Activated effector memory CD4-positive, alpha-beta T cell treated with Interleukin-2 at 50 U/mL for 16 hours (primary cell): ENCODE measurements around the gene ADGRD2.

Experiments used
- DNase-seq: peaks from one replicate; pipeline ENCODE4 v3.0.0-alpha.2; 2020

Gene ADGRD2

DNA sequence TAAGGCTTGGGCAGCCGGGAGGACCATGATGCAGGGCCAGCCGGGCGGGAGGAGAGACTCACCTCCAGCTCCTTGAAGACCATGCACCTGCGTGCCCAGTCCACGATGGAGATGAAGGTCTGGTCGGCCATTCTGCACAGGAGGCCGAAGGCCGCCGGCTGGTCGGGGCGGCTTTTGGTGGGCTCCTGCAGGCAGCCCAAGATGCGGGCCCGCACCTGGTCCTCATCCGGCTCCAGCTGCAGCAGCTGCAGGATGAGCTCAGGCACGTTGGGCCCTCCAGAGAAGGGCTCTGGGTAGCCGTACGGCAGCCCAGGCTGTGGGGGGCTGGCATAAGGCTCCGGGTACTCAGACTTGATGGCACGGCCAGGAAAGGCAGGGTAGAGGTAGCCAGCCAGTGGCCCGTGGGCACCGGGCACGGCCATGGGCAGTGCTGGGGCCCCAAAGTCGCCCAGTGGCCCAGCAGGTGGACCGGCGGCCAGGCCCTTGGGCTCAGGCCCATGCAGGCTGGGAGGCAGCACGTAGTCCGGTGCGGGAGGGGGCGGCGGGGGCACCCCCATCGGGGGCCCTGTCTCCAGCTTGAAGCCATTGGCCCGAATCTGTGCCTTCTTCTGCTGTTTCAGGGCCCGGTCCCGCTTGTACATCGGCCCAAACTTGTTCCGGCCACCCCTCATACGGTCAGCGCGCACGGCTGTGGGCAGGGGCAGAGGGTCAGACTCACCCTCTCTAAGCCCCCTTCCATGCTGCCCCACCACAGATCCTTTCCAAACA is 50.0 kb downstream of the ADGRD2 start:
- DNase-seq, result no peak

DNA sequence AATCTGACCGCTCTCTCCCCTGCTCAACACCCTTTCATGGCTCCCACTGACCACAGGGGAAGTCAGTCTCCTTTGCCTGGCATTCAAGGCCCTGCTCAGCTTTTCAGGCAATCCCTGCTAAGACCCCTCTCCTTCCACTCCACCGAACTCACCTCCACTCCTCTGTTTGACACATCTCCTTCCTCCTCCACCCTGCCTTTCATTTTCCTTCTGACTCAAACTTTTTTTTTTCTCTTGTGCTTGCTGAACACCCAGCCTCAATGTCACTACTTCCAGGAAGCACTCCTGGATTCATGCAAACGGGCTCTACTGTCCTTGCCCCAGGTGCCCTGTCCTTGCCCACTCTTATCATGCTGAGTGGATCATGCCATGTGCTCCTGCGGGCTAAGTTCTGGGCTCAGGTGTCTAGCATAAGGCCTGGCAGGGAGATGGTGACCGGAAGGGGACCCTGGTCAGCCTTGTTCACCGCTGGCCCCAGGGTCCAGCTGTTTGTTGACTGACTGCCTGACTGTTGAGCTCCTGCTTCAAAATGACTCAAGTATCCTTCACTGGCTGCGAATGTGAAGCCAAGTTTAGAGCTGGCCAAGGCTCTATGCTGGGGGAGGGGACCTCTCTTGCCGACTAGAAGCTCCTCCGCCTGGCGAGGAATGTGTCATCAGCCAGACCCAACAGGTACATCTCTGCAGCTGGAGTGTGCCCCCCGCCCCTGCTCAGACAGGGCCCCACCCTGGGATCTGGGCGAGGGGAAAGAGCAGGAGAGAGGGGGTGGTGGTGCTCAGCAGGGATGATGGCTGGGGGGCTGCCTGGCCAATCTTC is 50.8 kb downstream of the ADGRD2 start:
- DNase-seq, result no peak

DNA sequence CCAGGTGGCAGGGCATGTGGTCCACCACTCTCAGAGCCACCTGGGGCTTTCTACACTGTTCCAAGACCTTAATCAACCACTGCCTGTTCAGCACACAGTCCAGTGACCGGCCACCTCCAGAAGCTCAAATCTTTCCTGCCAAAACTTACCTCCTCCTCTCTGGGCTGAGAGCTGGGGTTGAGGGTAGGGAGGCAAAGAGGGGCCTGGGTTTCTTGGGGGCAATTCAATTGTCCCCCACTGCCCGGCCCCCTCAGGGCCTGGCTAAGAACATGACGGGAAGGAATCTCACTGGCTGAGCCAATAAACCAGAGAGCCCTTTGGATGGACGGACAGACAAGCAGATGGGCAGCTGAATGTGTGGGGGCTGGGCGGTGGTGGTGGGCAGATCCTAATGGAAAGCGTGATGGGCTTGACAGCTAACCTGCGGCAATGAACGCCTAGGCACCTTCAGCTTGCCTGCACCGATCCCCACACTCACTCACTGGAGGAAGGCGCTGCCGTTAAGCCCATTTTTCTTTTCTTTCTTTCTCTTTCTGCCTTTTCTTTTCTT is 51.6 kb downstream of the ADGRD2 start:
- DNase-seq, result no peak

DNA sequence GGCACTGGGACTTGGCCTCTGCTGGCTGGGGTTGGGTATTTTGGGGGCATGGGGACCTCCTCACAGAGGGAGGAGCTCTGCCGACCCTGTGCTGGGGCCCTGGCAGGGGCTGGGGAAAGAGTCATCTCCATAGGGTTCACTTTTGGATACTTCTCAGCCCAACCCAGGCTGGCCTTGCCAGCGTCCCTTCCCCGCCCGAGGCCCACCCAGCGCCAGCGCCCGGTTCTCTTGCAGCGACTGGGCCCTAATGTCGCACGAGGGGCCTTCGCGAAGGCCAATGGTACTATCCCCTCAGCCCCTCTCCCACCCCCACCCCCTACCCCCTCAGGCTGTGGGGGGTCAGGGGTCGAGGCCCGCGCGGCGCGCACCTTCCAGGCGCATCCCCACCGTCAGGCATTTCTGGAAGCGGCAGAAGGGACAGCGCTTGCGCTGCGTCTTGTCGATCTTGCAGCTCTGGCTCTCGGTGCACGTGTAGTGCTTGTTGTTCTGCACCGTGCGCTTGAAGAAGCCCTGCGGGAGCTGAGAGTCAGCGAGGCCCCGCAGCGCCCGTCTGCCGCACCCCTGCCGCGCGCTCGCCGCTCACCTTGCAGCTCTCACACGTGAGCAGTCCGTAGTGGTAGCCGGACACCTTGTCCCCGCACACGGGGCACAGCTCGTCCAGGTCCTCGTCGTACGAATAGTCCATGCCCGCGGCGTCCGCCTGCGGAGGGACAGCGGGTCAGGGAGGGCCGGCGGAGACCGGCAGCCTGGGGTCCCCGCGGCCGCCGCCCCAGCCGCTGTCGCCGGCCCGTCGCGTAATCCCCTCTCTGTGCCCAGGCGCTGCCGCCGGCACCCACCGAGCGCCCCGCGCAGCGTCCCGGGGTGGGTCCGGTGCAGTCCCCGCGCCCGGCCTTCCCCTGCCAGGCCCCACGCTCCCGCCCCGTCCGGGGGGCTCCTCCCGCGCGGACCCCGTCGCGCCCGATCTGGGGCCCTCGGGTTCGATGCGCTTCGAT is 52.8 kb downstream of the ADGRD2 start:
- DNase-seq, result no peak

DNA sequence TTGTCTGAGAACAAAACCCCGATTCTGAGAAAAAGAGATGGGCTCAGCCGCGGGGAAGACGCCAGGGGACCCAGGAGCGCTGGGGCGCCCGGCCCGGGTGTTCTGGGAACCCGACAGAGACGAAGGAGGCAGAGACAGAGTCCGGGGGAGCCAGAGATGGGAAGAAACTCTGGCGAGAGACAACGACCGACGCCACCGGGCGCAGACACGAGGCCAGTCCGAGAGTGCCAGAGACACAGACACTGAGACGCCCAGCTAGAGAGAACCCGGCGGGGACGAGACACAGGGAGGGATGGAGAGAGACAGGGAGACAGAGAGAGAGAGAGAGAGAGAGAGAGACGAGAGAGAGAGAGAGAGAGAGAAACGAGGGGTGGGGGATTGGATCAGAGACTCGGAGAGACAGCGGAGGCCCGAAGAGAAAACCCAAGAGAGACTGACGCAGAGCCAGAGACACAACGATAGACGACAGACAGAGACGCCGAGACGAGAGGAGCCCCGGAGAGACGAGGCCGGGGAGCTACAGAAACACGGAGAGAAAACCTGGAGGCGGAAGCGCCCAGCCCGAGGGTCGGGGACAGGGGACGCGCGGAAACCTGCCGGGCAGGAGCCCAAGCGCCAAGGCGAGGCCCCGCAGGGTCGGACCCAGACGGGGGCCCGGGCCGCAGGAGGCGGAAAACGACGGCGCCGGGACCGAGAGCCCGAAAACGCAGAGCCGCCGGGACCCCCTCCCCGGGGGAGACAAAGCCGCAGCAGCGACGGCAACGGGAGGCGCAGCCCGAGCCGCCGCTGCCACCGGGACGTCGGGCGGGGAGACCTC is 53.7 kb downstream of the ADGRD2 start:
- no peak for DNase-seq

DNA sequence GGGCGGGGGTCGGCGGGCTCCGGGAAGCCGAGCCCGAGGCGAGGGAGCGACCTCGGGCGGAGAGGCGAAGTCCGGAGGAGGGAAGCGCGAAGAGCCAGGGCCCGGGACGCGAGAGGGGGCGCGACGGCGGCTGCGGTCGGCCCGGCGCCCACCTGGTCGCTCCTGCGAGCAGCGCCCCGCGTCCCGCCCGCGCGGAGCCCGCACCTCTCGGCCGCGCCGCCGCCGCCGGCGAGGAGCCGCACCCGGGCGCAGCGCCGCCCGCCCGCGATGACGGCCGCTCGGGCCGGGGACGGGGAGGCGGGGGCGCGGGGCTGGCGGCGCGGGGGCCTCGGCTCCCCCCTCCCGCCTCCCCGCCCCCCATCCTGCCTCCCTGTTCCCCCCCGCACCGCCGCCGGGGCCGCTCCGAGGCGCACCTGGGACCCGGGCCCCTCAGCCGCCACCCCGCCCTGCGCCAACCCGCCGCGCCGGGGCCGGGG is 54.3 kb downstream of the ADGRD2 start:
- no peak for DNase-seq

DNA sequence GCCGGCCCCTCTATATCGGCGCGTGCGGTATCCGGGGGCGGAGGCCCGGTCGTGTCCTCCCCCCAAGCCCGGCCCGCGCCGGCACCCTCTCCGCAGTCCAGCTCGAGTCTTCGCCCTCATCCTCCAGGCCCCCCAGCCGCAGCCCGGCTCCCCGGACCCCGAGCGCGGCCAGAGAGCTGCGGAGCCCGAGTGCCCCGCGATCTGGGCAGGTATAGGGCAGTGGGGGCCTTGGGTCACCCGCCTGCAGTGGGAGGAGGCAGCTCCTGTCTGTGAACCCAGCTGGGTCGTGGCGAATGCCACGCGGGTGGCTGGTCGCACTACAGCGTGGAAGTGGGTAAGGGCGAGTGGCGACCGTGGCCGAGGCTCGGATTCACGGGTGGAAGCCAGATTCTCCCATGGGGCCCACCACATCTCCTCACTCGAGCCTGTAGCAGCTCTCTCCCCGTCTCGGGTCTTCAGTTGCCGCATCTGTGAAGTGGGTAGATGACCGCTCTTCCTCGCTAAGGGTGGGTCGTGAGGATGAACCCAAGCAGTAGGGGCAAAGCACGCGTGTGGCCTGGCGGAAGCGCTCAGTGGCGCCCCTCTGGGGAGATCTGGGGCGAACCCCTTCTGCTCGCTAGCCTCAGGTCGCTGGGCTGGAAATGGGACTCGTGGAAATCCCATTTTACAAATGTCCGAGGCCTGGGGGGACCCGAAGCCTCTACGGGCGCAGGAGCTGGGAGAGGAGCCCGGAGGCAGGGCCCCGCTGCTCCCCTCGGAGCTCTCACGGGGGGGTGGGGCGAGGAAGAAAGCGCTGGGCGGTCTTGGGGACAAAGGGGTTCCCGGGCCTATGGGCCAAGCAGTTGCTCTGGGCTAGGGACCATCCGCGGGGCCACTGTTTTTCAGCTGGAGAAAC is 55.0 kb downstream of the ADGRD2 start:
- no peak for DNase-seq

DNA sequence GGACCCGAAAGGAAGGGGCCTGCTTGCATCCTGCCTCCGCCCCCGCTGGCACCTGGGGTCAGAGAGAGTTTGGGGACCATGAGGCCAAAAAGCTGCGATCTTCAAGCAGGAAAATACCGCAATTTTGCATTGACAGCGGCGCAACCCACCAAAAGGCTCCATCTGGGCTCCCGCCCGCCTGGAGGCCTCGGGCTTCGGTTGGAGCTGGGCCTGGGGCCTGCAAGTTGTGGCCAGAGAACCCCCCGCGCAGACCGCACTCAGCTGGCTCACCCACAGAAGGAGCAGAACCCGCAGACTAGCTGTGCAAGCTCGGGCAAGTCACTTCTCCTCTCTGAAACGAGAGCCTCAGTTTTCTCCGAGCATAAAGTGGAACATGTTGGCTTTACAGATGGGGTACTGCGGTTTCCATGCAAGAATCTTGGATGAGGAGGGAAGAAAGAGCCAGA is 55.7 kb downstream of the ADGRD2 start:
- no peak for DNase-seq

DNA sequence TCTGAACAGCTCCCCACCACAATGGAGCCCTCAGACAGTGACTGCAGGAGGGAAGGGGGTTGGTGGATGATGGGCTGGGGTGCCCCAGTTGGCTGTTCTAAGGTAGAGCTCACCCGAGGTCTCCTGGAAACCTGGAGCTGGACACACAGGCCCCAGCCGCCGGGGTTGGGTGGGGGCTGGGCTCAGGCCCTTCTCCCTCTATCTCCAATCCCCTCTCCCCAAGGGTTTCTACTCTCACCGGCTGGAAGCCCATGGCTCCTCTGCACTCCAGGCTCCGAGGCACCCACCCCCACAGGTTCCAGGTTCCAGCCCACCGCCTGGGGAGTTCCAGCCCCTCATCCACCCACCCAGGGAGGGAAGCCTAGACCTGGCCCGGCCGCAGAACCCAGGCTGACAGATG is 56.2 kb downstream of the ADGRD2 start:
- DNase-seq, result no peak

DNA sequence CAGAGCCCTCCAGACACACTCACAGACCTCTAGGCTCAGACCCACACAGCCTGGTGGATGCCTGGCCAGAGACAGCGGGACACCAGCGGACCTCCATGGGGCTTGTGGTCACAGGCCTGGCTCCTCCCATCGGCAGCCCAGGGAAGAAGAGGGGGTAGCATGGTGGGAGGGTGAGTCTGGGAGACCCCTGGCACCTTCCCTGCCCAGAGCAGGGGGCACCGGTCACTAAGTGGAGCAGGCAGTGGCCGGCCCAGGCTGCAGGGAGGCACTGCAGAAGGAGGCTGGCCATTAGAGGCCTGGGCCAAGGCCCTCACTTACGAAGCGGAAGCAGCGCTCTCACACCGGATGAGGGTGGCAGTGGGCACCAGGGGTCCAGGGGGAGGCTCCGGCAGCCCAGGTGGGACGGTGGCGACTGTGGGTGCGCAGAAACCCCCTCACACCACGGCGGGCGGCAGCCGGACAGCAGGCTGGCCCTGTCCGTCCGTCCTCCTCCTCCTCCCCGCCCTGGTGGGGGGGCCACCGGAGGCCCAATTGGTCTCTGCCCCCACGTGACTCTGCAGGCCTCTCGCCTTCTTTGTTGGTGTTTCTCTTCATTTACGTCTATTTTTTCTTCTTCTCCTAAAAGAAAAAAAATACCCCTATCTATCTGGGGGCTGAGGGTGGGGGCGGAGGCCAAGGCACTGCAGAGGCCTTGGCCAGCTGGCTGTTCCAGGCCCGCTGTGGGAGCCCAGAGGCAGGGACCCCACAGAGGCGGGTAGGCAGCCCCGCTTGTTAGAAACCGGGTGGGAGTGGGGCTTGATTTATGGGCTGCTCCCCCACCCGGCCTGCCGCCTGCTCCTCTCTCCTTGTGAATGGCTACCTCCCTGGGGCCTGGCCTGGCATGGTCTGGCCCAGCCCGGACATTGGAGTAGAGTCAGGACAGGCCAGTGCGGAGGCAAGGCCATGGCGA is 57.0 kb downstream of the ADGRD2 start, which contains the start of gene NR5A1:
TSS of gene NR5A1 (minus strand) at position 469 of the 949 bp plus-strand sequence. CDS start 4,004 bp downstream, outside the sequence.
- DNase-seq, result no peak

DNA sequence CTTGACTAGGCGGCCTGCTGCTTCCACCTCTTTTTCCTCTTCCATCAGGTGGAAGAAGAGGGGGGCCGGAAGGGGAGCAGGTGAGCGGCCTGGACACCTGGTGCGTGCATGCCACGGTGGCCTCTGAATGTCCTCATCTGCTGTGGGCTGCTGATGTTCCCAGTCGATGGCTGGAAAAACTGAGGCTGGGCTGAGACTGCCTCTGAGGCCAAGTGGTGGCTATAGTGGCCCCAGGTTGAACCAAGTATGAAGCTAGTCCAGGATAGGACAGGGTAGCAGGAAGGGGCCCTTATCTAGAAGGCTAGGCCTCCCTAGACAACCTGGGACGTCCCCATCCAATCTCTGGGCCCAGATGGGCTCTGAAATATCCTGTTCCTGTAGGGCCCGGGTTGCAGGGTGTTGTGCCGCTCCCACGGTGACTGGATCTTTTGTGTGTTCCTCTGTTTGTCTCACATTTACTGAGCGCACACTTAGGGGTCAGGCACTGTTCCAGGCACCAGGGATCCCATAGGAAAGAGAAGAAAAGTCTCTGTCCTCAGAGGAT is 57.7 kb downstream of the ADGRD2 start:
- DNase-seq, result no peak

DNA sequence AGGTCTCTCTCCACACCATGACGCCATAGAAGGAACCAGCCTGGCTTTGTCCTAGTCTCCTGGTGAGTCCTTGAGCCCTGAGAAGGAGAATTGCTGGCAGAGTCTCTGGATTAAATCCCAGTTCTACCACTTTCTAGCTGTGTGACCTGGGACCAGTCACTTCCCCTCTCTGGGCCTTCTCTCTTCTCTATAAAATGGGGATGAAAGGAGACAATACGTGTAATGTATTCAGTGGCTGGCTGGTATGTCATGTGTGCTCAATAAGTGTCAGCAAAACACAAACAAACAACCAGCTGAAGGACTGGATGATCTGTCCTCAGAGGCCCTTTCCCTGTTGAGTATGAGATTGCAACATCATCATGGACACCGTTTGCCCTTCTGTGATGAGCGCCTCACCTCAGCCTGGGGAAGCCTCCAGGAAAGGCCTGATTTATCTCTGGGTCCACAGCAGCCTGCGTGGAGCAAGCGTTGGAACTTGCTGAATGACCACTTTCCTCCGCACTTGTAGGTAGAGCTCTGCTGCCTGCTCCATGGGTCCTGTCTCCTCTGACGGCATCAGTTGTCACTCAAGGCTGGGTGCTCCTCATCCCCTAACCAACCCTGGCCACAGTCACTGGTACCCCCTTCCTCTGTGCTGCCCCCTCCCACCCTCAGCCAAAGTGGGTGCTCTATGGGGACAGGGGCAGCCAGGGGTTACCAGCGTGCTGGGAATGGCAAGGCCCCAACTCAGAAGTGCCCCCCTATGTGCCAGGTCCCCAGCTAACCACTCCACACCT is 60.6 kb downstream of the ADGRD2 start:
- no peak for DNase-seq

DNA sequence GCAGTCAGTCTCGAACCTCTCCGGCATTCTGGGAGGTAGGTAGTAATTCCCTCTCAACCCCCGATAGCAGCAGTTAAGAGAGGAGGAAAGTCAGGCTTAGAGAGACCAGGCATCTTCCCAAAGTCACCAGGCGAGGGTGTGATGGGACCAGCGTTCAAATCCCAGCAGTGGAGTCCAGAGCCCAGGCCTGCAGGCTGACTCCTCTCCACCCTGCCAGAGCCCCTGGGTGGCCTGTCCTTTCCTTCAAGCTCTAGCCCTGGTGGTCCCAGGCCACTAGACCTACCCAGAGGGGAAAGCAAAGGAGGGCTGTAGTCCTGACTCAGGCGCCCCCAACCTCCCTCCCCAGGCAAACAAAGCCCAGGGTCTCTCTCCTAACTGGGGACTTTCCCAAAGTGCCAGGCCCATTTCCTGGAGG is 61.2 kb downstream of the ADGRD2 start:
- no peak for DNase-seq

DNA sequence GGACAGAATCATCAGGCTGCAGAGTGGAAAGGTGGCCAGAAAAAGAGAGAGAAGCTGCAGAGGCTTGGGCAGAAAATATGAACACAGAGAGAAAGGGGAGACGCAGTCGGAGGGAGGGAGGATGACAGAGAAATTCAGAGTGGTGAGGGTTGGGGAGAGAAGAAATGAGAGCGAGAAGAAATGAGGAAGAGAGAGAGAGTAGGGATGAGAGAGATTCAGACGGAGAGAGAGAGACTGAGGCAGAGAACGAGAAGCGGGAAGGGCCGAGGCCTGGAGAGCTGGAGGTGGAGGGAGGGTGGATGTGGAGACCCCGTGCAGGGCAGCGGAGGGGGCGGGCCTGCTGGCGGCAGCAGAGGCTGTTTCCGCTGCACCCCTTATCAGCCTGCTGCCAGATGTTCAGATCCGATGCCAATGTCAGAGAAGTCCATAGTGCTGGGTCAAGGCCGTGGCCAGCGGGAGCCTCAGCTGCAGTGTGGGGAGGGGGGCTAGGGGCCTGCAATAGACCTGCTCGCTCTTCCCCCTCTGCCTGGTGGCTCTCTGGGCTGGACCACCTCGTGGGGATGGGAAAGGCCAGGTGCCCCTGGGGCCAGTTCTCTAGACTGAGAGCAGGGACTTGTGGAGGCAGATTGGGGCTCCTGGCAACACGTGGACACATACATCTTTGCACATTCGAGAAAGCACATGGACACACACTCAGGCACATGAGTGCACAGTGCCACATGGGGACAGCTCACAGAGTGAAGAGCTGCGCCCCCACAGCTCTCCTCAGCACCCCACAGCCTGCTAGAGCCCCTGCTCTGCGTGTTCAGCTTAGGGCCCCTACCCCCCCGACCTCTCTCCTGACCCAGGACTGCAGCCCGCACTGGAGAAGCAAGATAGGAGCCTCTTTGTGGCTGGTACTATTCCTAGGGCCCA is 61.9 kb downstream of the ADGRD2 start:
- DNase-seq, result no peak

DNA sequence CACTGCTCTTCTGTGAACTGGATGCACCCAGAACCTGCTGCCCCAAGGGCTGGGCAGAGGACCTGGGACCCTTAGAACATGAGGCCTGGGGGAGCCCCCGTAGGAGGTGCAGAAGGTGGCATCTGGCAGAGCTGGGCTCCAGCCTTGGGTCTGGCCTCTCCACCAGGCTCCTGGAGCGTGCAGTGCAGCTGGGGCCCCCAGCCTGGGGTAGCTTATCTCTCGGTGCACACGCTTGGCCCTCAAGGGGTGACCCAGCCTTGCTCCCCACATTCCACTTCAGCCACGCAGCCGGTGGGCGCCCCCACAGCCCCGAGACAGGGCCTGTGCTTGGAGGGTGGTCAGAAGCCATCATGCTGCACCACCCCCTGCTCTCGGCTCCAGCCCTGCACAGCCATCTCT is 62.6 kb downstream of the ADGRD2 start:
- DNase-seq, result no peak

DNA sequence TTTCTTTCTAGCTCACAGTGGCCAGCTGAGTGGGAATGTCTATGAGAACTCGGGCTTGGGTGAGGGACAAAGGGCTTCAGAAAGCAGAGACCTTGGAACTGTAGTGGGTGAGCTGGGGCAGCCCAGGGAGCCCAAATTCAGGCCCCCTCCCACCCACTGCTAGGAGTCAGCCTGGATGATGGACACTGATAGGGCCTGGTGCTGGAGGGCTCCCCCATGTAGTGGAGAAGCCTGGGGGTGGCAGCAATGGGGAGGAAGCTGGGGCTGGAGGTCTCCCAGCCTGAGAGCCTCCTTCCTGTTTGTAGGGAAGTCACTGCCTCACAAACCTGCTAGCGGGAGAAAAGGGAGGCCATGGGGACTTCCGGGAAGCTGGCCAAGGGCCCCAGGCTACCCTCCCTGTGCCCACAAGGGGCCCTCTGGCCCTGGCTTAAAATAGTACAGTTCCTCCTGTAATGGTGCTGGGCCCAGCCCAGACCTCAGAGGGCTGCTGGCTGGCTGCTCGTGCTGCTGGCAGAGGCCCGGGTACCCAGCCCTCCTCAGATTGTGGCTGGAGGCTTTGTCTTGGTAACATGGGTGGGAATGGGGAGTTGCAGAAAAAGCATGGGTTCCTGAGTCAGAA is 63.2 kb downstream of the ADGRD2 start:
- no peak for DNase-seq
